HG03103 (cell line): ENCODE results near the gene DHPS.
"Not testable (repeated sequence)": the region's sequence is repeated elsewhere in the genome, so short reads cannot be mapped to it uniquely, and the experiment has no call there.

Experiments
- ATAC-seq: cut with Tn5 transposase; IDR thresholded peaks from one replicate; pipeline ENCODE4 v1.9.1; 2021; ENCODE audit warnings: low read depth; ENCODE audit not compliant: unreplicated experiment

The DHPS gene

GRCh38 chr19:12705654-12706331, 24.1 kb upstream of the DHPS start:
- ATAC-seq = no peak

GRCh38 chr19:12705169-12705568, 23.5 kb upstream of the DHPS start:
- no peak for ATAC-seq

GRCh38 chr19:12703046-12703445, 21.4 kb upstream of the DHPS start:
- no peak for ATAC-seq

GRCh38 chr19:12701596-12702282, 20.1 kb upstream of the DHPS start:
- ATAC-seq = no peak

- no peak for ATAC-seq
These were observed 16.5 kb upstream of the DHPS start for GRCh38 chr19:12698138-12698537.

GRCh38 chr19:12697425-12697824, 15.7 kb upstream of the DHPS start:
- not testable (repeated sequence) for ATAC-seq

GRCh38 chr19:12696366-12697335, 15.0 kb upstream of the DHPS start, which contains the start of gene FBXW9:
FBXW9 (minus strand) TSS chr19:12696631; CDS start chr19:12696581, 50 bp downstream.
- ATAC-seq = no peak

- no peak for ATAC-seq
These were observed 14.3 kb upstream of the DHPS start for GRCh38 chr19:12695997-12696365.

GRCh38 chr19:12695514-12695913, 13.8 kb upstream of the DHPS start:
- ATAC-seq = no peak

GRCh38 chr19:12695096-12695495, 13.4 kb upstream of the DHPS start:
- no peak for ATAC-seq

GRCh38 chr19:12694641-12695040, 13.0 kb upstream of the DHPS start:
- ATAC-seq = no peak

- no peak for ATAC-seq
These were observed 11.3 kb upstream of the DHPS start for GRCh38 chr19:12692960-12693359.

- ATAC-seq = no peak
These were observed 8.0 kb upstream of the DHPS start for GRCh38 chr19:12689581-12690216.

GRCh38 chr19:12689012-12689411, 7.3 kb upstream of the DHPS start:
- no peak for ATAC-seq

GRCh38 chr19:12687496-12688196, 6.0 kb upstream of the DHPS start, which contains the start of gene GNG14:
GNG14 (plus strand) TSS chr19:12687998; CDS start chr19:12688049, 51 bp downstream.
- no peak for ATAC-seq

- ATAC-seq = no peak
These were observed 4.2 kb upstream of the DHPS start for GRCh38 chr19:12685831-12686230.

- no peak for ATAC-seq
These were observed 1.6 kb downstream of the DHPS start for GRCh38 chr19:12680034-12680433.

- ATAC-seq = not testable (repeated sequence)
These were observed 3.6 kb downstream of the DHPS start for GRCh38 chr19:12678039-12678438.

- no peak for ATAC-seq
These were observed 4.8 kb downstream of the DHPS start for GRCh38 chr19:12676928-12677327.

- ATAC-seq = no peak
These were observed 5.3 kb downstream of the DHPS start for GRCh38 chr19:12676384-12676792.
